KG1 (cell line): ENCODE data around the gene NTRK3.

Experiments
- DNase-seq: peaks from one replicate; lab custom pipeline; 2025; lab: John Stamatoyannopoulos, UW

NTRK3 gene

GRCh38 chr15:87817553-87817952, 439.0 kb downstream of the NTRK3 start:
- DNase-seq = no peak

GRCh38 chr15:87816811-87817210, 439.7 kb downstream of the NTRK3 start:
- no peak for DNase-seq

- DNase-seq = no peak
These were observed 440.5 kb downstream of the NTRK3 start for GRCh38 chr15:87816016-87816415.
